Esophagus muscularis mucosa (tissue), 3 donors: ENCODE data around the gene MYO9B.

Source experiments
- CTCF ChIP-seq, 3 experiments: fragments of 200-600 bp in 2 of 3; fragments of 450-650 bp in 1 of 3; sonication (generic) in 2 of 3; IDR thresholded peaks; one replicate each; pipeline ENCODE4 v1.5.1; 2017 to 2019; ENCODE audit warnings: antibody characterized with exemption in 3 of 3, mild to moderate bottlenecking in 2 of 3, moderate library complexity in 1 of 3
- POLR2A ChIP-seq: fragments of 450-650 bp; IDR thresholded peaks from one replicate; pipeline ENCODE4 v1.6.1; 2017; ENCODE audit warnings: antibody characterized with exemption, moderate library complexity, mild to moderate bottlenecking, low read depth
- POLR2AphosphoS5 ChIP-seq, 2 donors: sonication (generic); formaldehyde crosslinking; IDR thresholded peaks; one replicate each; pipeline ENCODE4 v1.6.1; 2017; ENCODE audit warnings: antibody characterized with exemption in 2 of 2

DNA sequence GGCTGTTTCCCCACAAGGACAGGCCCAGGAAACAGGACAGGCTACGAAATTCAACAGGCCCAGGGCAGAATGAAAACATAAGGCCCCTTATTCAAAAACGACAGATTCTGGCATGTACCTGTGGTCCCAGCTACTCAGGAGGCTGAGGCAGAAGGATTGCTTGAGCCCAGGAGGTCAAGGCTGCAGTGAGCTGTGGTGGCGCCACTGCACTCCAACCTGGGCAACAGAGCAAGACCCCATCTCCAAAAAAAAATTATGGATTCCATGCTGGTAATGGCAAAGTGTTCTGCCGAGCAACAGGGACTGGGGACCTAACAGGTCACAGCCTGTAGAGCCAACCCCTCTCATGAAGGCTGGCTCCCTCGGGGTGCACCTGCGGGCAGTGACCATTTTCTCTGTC, 87.0 kb downstream of the MYO9B start:
- TF ChIP-seq CTCF (IDR thresholded peaks at IDR 0.05) (no peak), POLR2AphosphoS5 (IDR thresholded peaks at IDR 0.05) (no peak), POLR2A (no peak)
